ENCODE measurements around the gene PAEP.

GRCh38 chr9:135584934-135585333 lies 23.4 kb downstream of the PAEP start:
- TF ChIP-seq REST (IDR thresholded peaks at IDR 0.05) (no peak), FOXA2 (IDR thresholded peaks at IDR 0.05) (no peak), CTCF (IDR thresholded peaks at IDR 0.05; ENCODE audit: low read depth, low read length, missing input control) (no peak), YY1 (IDR thresholded peaks at IDR 0.05) (no peak)
